Measurements from ENCODE around the gene ANKRD44.

The ANKRD44 gene

GRCh38 chr2:196962325-196962724 is 348.3 kb downstream of the ANKRD44 start:
- H3K9ac ChIP-seq (ENCODE audit: low read depth, low read length): no peak overlapping the region
- no peak overlapping the region for H3K4me3 ChIP-seq (ENCODE audit: low read depth in 1 of 2, low read length in 2 of 2)
- TF ChIP-seq EZH2 (IDR thresholded peaks at IDR 0.05; ENCODE audit: borderline replicate concordance, low read depth, low read length, severe bottlenecking) (no peak), CTCF (IDR thresholded peaks at IDR 0.05; ENCODE audit: borderline replicate concordance, extremely low read depth, low read length, poor library complexity, severe bottlenecking) (no peak)
- no peaks in the 10 kb centered on the region for H3K36me3 ChIP-seq (ENCODE audit: insufficient read depth, low read length)
- no peaks in the 10 kb centered on the region for H4K20me1 ChIP-seq (ENCODE audit: insufficient read depth, low read length)
- ATAC-seq (ENCODE audit: insufficient read depth, low read depth): no peak
- H3K9me3 ChIP-seq (ENCODE audit: insufficient read depth, low read length, severe bottlenecking): no peaks in the 10 kb centered on the region
- no peaks in the 10 kb centered on the region for H3K4me1 ChIP-seq (ENCODE audit: insufficient read depth, low read length)
- no peaks in the 10 kb centered on the region for H3K27me3 ChIP-seq (ENCODE audit: insufficient read depth, low read length, poor library complexity)
- DNase-seq: no peak
- no peak overlapping the region for H3K27ac ChIP-seq (ENCODE audit: low read length)
- H3K4me2 ChIP-seq (ENCODE audit: insufficient read depth, low read length): no peak overlapping the region
- no peaks in the 10 kb centered on the region for H3K79me2 ChIP-seq (ENCODE audit: insufficient read depth, low read length)
- no peak overlapping the region for H2AFZ ChIP-seq (ENCODE audit: low read depth, low read length)

GRCh38 chr2:196961889-196962288 is 348.7 kb downstream of the ANKRD44 start:
- no peaks in the 10 kb centered on the region for H3K36me3 ChIP-seq (ENCODE audit: insufficient read depth, low read length)
- no peak for DNase-seq
- H3K27me3 ChIP-seq (ENCODE audit: insufficient read depth, low read length, poor library complexity): no peaks in the 10 kb centered on the region
- TF ChIP-seq EZH2 (IDR thresholded peaks at IDR 0.05; ENCODE audit: borderline replicate concordance, low read depth, low read length, severe bottlenecking): no peak
- TF ChIP-seq CTCF (IDR thresholded peaks at IDR 0.05; ENCODE audit: borderline replicate concordance, extremely low read depth, low read length, poor library complexity, severe bottlenecking): no peak
- no peaks in the 10 kb centered on the region for H3K79me2 ChIP-seq (ENCODE audit: insufficient read depth, low read length)
- H2AFZ ChIP-seq (ENCODE audit: low read depth, low read length): no peak overlapping the region; the same call in 1 of the 2 replicates
- H3K4me1 ChIP-seq (ENCODE audit: insufficient read depth, low read length): no peaks in the 10 kb centered on the region
- no peak overlapping the region for H3K4me2 ChIP-seq (ENCODE audit: insufficient read depth, low read length)
- no peak overlapping the region for H3K27ac ChIP-seq (ENCODE audit: low read length)
- 0 out of 3 replicates have a peak, but pooled peaks have one; percentile 19 for ATAC-seq (ENCODE audit: insufficient read depth, low read depth)
- H4K20me1 ChIP-seq (ENCODE audit: insufficient read depth, low read length): no peaks in the 10 kb centered on the region
- H3K4me3 ChIP-seq (ENCODE audit: low read depth in 1 of 2, low read length in 2 of 2): no peak overlapping the region
- H3K9ac ChIP-seq (ENCODE audit: low read depth, low read length): no peak overlapping the region
- H3K9me3 ChIP-seq (ENCODE audit: insufficient read depth, low read length, severe bottlenecking): no peaks in the 10 kb centered on the region

GRCh38 chr2:196959734-196960338 is 350.7 kb downstream of the ANKRD44 start:
- no peaks in the 10 kb centered on the region for H3K27me3 ChIP-seq (ENCODE audit: insufficient read depth, low read length, poor library complexity)
- no peak for ATAC-seq (ENCODE audit: insufficient read depth, low read depth)

More at GRCh38 chr2:196959734-196960338, 350.7 kb downstream of the ANKRD44 start:
- Histone ChIP-seq H3K4me3 (ENCODE audit: low read depth in 1 of 2, low read length in 2 of 2) (no peak overlapping the region), H3K9ac (ENCODE audit: low read depth, low read length) (no peak overlapping the region), H3K4me2 (ENCODE audit: insufficient read depth, low read length) (no peak overlapping the region), H4K20me1 (ENCODE audit: insufficient read depth, low read length) (no peaks in the 10 kb centered on the region), H3K27ac (ENCODE audit: low read length) (no peak overlapping the region), H3K36me3 (ENCODE audit: insufficient read depth, low read length) (no peaks in the 10 kb centered on the region), H3K4me1 (ENCODE audit: insufficient read depth, low read length) (no peaks in the 10 kb centered on the region), H2AFZ (ENCODE audit: low read depth, low read length) (no peak overlapping the region), H3K79me2 (ENCODE audit: insufficient read depth, low read length) (no peaks in the 10 kb centered on the region), H3K9me3 (ENCODE audit: insufficient read depth, low read length, severe bottlenecking) (no peaks in the 10 kb centered on the region)
- TF ChIP-seq EZH2 (IDR thresholded peaks at IDR 0.05; ENCODE audit: borderline replicate concordance, low read depth, low read length, severe bottlenecking) (no peak), CTCF (IDR thresholded peaks at IDR 0.05; ENCODE audit: borderline replicate concordance, extremely low read depth, low read length, poor library complexity, severe bottlenecking) (no peak)
- DNase-seq: no peak
